WTC11 (cell line): ENCODE measurements around the gene RBP3.

Experiments used
- ATF1 ChIP-seq: sonication (generic); formaldehyde crosslinking; IDR thresholded peaks from 2 replicates; pipeline ENCODE4 v1.8.1; 2023; ENCODE audit warnings: mild to moderate bottlenecking, moderate library complexity, missing genetic modification reagents
- JAZF1 ChIP-seq: fragments of 250-450 bp; sonication (Bioruptor Pico); IDR thresholded peaks from 2 replicates; pipeline ENCODE4 v1.9.0; 2021; ENCODE audit warnings: moderate library complexity, mild to moderate bottlenecking, inconsistent platforms
- TEAD1 ChIP-seq: sonication (generic); formaldehyde crosslinking; IDR thresholded peaks from 2 replicates; pipeline ENCODE4 v1.8.0; 2022; ENCODE audit warnings: mild to moderate bottlenecking, missing genetic modification reagents
- TF ChIP-seq, protein P1 (sequence below): sonication (generic); formaldehyde crosslinking; IDR thresholded peaks from 2 replicates; pipeline ENCODE4 v1.8.1; 2023; ENCODE audit warnings: mild to moderate bottlenecking, missing genetic modification reagents, moderate library complexity
- TF ChIP-seq, protein P2 (sequence below): fragments of 200-600 bp; IDR thresholded peaks from 2 replicates; pipeline ENCODE4 v1.8.0; 2022; ENCODE audit warnings: antibody characterized with exemption
- TF ChIP-seq, protein P3 (sequence below): fragments of 250-450 bp; sonication (Bioruptor Pico); IDR thresholded peaks from 2 replicates; pipeline ENCODE4 v1.9.0; 2021; ENCODE audit warnings: mild to moderate bottlenecking
- TF ChIP-seq, protein P4 (sequence below): sonication (generic); formaldehyde crosslinking; conservative IDR thresholded peaks from 2 replicates; pipeline ENCODE4 v1.8.1; 2022; ENCODE audit warnings: mild to moderate bottlenecking, missing genetic modification reagents

DNA sequence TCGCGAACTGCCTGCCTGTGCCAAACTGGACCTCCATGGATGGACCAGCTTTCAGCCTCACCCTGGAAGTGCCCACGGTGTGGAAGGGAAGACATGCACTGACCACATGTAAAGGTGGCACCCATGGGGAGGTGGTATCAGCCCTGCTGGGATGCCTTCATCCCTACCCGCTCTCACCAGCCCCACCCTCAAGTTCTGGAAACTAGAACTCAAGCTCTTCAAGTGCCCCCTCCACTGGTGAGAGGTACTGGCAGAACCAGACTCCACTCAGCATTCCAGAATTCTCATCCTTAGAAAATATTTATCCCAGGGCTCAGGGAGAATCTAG, 30.0 kb downstream of the RBP3 start:
- TF ChIP-seq, protein P1, sequence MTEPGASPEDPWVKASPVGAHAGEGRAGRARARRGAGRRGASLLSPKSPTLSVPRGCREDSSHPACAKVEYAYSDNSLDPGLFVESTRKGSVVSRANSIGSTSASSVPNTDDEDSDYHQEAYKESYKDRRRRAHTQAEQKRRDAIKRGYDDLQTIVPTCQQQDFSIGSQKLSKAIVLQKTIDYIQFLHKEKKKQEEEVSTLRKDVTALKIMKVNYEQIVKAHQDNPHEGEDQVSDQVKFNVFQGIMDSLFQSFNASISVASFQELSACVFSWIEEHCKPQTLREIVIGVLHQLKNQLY, result no peak
- TF ChIP-seq, protein P2, sequence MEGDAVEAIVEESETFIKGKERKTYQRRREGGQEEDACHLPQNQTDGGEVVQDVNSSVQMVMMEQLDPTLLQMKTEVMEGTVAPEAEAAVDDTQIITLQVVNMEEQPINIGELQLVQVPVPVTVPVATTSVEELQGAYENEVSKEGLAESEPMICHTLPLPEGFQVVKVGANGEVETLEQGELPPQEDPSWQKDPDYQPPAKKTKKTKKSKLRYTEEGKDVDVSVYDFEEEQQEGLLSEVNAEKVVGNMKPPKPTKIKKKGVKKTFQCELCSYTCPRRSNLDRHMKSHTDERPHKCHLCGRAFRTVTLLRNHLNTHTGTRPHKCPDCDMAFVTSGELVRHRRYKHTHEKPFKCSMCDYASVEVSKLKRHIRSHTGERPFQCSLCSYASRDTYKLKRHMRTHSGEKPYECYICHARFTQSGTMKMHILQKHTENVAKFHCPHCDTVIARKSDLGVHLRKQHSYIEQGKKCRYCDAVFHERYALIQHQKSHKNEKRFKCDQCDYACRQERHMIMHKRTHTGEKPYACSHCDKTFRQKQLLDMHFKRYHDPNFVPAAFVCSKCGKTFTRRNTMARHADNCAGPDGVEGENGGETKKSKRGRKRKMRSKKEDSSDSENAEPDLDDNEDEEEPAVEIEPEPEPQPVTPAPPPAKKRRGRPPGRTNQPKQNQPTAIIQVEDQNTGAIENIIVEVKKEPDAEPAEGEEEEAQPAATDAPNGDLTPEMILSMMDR, result no peak
- TF ChIP-seq, protein P3, sequence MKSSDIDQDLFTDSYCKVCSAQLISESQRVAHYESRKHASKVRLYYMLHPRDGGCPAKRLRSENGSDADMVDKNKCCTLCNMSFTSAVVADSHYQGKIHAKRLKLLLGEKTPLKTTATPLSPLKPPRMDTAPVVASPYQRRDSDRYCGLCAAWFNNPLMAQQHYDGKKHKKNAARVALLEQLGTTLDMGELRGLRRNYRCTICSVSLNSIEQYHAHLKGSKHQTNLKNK (CRISPR knock-in tag), result no peak
- no peak for TF ChIP-seq JAZF1 (CRISPR knock-in tag)
- TF ChIP-seq ATF1, result no peak
- no peak for TF ChIP-seq TEAD1 (CRISPR knock-in tag)
- TF ChIP-seq, protein P4, sequence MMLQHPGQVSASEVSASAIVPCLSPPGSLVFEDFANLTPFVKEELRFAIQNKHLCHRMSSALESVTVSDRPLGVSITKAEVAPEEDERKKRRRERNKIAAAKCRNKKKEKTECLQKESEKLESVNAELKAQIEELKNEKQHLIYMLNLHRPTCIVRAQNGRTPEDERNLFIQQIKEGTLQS (CRISPR knock-in tag), result no peak
